K562 (cell line): ENCODE data around the gene NBEAL2. TPM values are rescaled to one million over a fixed set of nuclear protein-coding genes. Genes with fewer than 3 reads are reported as not detected.

ENCODE experiments used
- ATAC-seq: fragments of 200-7000 bp; cut with Tn5 transposase; 3 replicates; pipeline ENCODE4 v1.9.1; 2020; ENCODE audit warnings: moderate library complexity
- BruUV-seq: library from RNA; stranded (reverse); fragments of 400-500 nt; replicated peaks from 2 replicates; lab custom pipeline; 2021; lab: Mats Ljungman, UMichigan
- CTCF ChIA-PET: fragments of 300-600 bp; formaldehyde crosslinking; extraction: SDS; loops from one replicate; lab custom pipeline; 2021; ENCODE audit warnings: low intra/inter-chr PET ratio; lab: Yijun Ruan, JAX
- POLR2A ChIA-PET: fragments of 300-600, 350-650 bp; sonication (Branson Sonifier 250); formaldehyde crosslinking; extraction: SDS; loops from one replicate; lab custom pipeline; 2021; ENCODE audit warnings: antibody characterized with exemption, inconsistent platforms; lab: Yijun Ruan, JAX
- DNase-seq, 4 experiments: peaks; one replicate each; pipeline versions ENCODE4 v3.0.0 to v3.0.0-alpha.2; 2011 to 2018; ENCODE audit warnings: low spot score in 3 of 4, mixed read lengths in 3 of 4; ENCODE audit errors: extremely low read depth in 1 of 4
- FAIRE-seq: peaks from 2 replicates; lab custom pipeline; 2011; peaks lifted over from hg19 to GRCh38; lab: Jason Lieb, UNC
- H2AFZ ChIP-seq: 2 replicates; pipeline ENCODE4 v1.6.0; 2011; ENCODE audit warnings: low read depth, low read length, control low read depth, inconsistent platforms
- H3K27ac ChIP-seq: fragments of 200-600 bp; 3 replicates; pipeline ENCODE4 v1.8.0; 2011; ENCODE audit warnings: low read depth, mild to moderate bottlenecking, control low read depth, inconsistent platforms, low read length, moderate library complexity, mixed read lengths; ENCODE audit errors: extremely low read depth
- H3K27me3 ChIP-seq, 2 experiments: fragments of 300-600 bp in 1 of 2; 2 replicates in 1 of 2; 3 replicates in 1 of 2; pipeline versions ENCODE4 v1.6.0 to v1.8.0; 2011; ENCODE audit warnings: inconsistent platforms in 2 of 2, low read length in 2 of 2, mild to moderate bottlenecking in 1 of 2, mixed read lengths in 1 of 2, moderate library complexity in 1 of 2; ENCODE audit not compliant: control insufficient read depth in 2 of 2, insufficient read depth in 2 of 2
- H3K36me3 ChIP-seq: fragments of 300-600 bp; 3 replicates; pipeline ENCODE4 v1.8.0; 2011; ENCODE audit warnings: mild to moderate bottlenecking, low read length, inconsistent platforms; ENCODE audit not compliant: control insufficient read depth, insufficient read depth
- H3K4me1 ChIP-seq, 2 experiments: fragments of 200-600 bp in 1 of 2; replicated peaks in 1 of 2; 2 replicates in 1 of 2; 3 replicates in 1 of 2; pipeline versions ENCODE4 v1.5.1 to v1.8.0; 2011; ENCODE audit warnings: inconsistent platforms in 2 of 2, low read length in 2 of 2, mild to moderate bottlenecking in 1 of 2, mixed read lengths in 1 of 2, moderate library complexity in 1 of 2; ENCODE audit not compliant: control insufficient read depth in 2 of 2, insufficient read depth in 2 of 2
- H3K4me2 ChIP-seq: 2 replicates; pipeline ENCODE4 v1.6.1; 2011; ENCODE audit warnings: low read length, control low read depth, inconsistent platforms, mixed read lengths; ENCODE audit not compliant: insufficient read depth
- H3K4me3 ChIP-seq: fragments of 200-600 bp; sonication (generic), shearing (Covaris generic); 2 replicates; pipeline ENCODE4 v1.5.1; 2016; ENCODE audit warnings: control low read depth, inconsistent platforms
- H3K79me2 ChIP-seq: fragments of 200-600 bp; 3 replicates; pipeline ENCODE4 v1.8.0; 2011; ENCODE audit warnings: low read length, inconsistent platforms; ENCODE audit not compliant: control insufficient read depth, insufficient read depth
- H3K9ac ChIP-seq, 2 experiments: 2 replicates each; pipeline versions ENCODE4 v1.6.0 to v1.6.1; 2011; ENCODE audit warnings: low read depth in 2 of 2, low read length in 2 of 2, control low read depth in 1 of 2, inconsistent platforms in 1 of 2, mild to moderate bottlenecking in 1 of 2, mixed read lengths in 1 of 2; ENCODE audit not compliant: insufficient read depth in 1 of 2
- H3K9me1 ChIP-seq: one replicate; pipeline ENCODE4 v1.6.0; 2011; ENCODE audit warnings: inconsistent platforms, mild to moderate bottlenecking, low read length, moderate library complexity; ENCODE audit not compliant: control insufficient read depth, insufficient read depth
- H3K9me3 ChIP-seq: replicated peaks from 2 replicates; pipeline ENCODE4 v1.5.1; 2011; ENCODE audit warnings: low read depth, low read length, inconsistent platforms; ENCODE audit not compliant: control insufficient read depth, insufficient read depth
- H4K20me1 ChIP-seq: replicated peaks from 2 replicates; pipeline ENCODE4 v1.6.1; 2011; ENCODE audit warnings: low read length, inconsistent platforms, mixed read lengths; ENCODE audit not compliant: control insufficient read depth, insufficient read depth
- FUS ChIP-seq: fragments of 200-400 bp; formaldehyde crosslinking; optimal IDR thresholded peaks from 2 replicates; pipeline ENCODE3; 2017; ENCODE audit warnings: low read depth, low read length
- HDAC1 ChIP-seq, 2 experiments: fragments of 450-650 bp; IDR thresholded peaks; 2 replicates each; pipeline ENCODE4 v1.6.1; 2016 to 2017; ENCODE audit warnings: inconsistent platforms in 1 of 2, mild to moderate bottlenecking in 1 of 2, moderate library complexity in 1 of 2
- IRF2 ChIP-seq: sonication (generic); formaldehyde crosslinking; IDR thresholded peaks from 2 replicates; pipeline ENCODE4 v1.8.1; 2022; ENCODE audit warnings: mild to moderate bottlenecking, missing genetic modification reagents
- KDM2B ChIP-seq: fragments of 250-450 bp; sonication (Bioruptor Pico); IDR thresholded peaks from 2 replicates; pipeline ENCODE4 v1.8.0; 2021; ENCODE audit warnings: mild to moderate bottlenecking, moderate library complexity
- MAFK ChIP-seq: IDR thresholded peaks from 2 replicates; pipeline ENCODE4 v1.6.1; 2011; ENCODE audit warnings: low read length, improper control_type of control experiment
- NFE2L1 ChIP-seq: fragments of 450-650 bp; IDR thresholded peaks from 2 replicates; pipeline ENCODE4 v1.6.1; 2016; ENCODE audit warnings: missing genetic modification characterization, low read depth, mild to moderate bottlenecking, missing compliant biosample characterization, moderate library complexity, borderline replicate concordance
- RAD21 ChIP-seq, 2 experiments: fragments of 250-450 bp in 1 of 2; fragments of 450-650 bp in 1 of 2; sonication (Bioruptor Pico) in 1 of 2; formaldehyde crosslinking in 1 of 2; IDR thresholded peaks in 1 of 2; conservative IDR thresholded peaks in 1 of 2; 2 replicates each; pipeline versions ENCODE4 v1.4.0 to v1.8.0; 2020 to 2022; ENCODE audit warnings: mild to moderate bottlenecking in 2 of 2, moderate library complexity in 1 of 2
- STAG1 ChIP-seq: sonication (generic); formaldehyde crosslinking; IDR thresholded peaks from 2 replicates; pipeline ENCODE4 v1.5.0; 2020; ENCODE audit warnings: missing genetic modification reagents, borderline replicate concordance
- ZC3H11A ChIP-seq: IDR thresholded peaks from 2 replicates; pipeline ENCODE4 v1.6.1; 2012; ENCODE audit warnings: low read depth, low read length, improper control_type of control experiment
- ZFP30 ChIP-seq: fragments of 250-450 bp; sonication (Bioruptor Pico); IDR thresholded peaks from 2 replicates; pipeline ENCODE4 v1.8.0; 2022; ENCODE audit warnings: moderate library complexity, mild to moderate bottlenecking, inconsistent platforms, borderline replicate concordance
- ZNF589 ChIP-seq: fragments of 200-800 bp; sonication (Bioruptor generic); IDR thresholded peaks from 2 replicates; pipeline ENCODE4 v1.6.1; 2016; ENCODE audit warnings: low read depth, missing genetic modification characterization, missing compliant biosample characterization
- ZNF77 ChIP-seq: fragments of 250-450 bp; sonication (Bioruptor Pico); IDR thresholded peaks from 2 replicates; pipeline ENCODE4 v1.5.0; 2020
- WGBS: fragments of 100-300 bp; shearing (Covaris generic); methylation state at CpG from one replicate; pipeline ENCODE4 v1.1.6; 2016; ENCODE audit warnings: low coverage, mixed read lengths; ENCODE audit not compliant: insufficient coverage; ENCODE audit errors: missing lambda C conversion rate; 5-methylcytosine and 5-hydroxymethylcytosine counted together
- in situ Hi-C: fragments of 300-500 bp; cut with MboI; formaldehyde crosslinking; loops from 4 replicates; pipeline ENCODE4 v1.15.0; 2018; ENCODE audit warnings: inconsistent platforms, mixed read lengths
- intact Hi-C: fragments of 100-400 bp; cut with micrococcal nuclease; formaldehyde crosslinking; loops from 2 replicates; pipeline ENCODE4 v1.14.2; 2022
- polyA plus RNA-seq, 8 experiments: library from polyadenylated mRNA; depleted of rRNA in 4 of 8; stranded (reverse) in 5 of 8; unstranded in 3 of 8; fragments of >200 nt; fragmentation: Nextera tagmentation in 2 of 8; fragmentation: Illumina TruSeq in 1 of 8; extraction: Ambion mirVana in 2 of 8; extraction: Trizol in 1 of 8; gene quantifications; 2 replicates each; pipeline versions ENCODE4 v1.2.1 to v1.2.3, GENCODE V29; 2011 to 2014; ENCODE audit warnings: inconsistent platforms in 1 of 8, missing spikeins in 1 of 8
- total RNA-seq, 7 experiments: library from RNA; depleted of rRNA in 6 of 7; stranded (reverse); fragments of >200 nt in 6 of 7; fragmentation: Illumina TruSeq in 2 of 7; extraction: Trizol in 2 of 7; gene quantifications; 2 replicates each; pipeline versions ENCODE4 v1.2.1 to v1.2.3, GENCODE V29; 2011 to 2021; ENCODE audit warnings: low replicate concordance in 1 of 7
- TF ChIP-seq, protein P1 (sequence below): fragments of 450-650 bp; IDR thresholded peaks from 2 replicates; pipeline ENCODE4 v1.6.1; 2016; ENCODE audit warnings: mild to moderate bottlenecking, moderate library complexity

Gene NBEAL2
- total and polyA plus RNA-seq, 9 of the 15 experiments (the other 6 are each of a cell fraction or from before 2014, with no cell fraction given), result 0.06 to 114 (median 29.6) TPM

DNA sequence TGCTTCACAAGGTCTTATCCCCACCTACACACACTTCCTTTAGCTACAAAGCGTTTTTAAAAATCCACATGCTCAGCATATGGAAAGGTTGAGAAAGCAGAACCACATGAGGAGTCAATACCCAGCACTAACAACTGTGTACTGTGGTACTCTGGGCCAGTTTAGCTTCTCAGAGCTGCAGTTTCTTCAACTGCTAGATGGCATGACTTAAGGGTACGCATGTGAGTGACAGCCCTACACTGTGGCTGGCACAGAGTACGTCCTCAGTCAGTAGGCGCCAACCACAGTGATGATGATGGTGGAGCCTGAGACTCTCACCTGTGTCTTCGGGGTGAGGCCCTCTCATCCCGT lies 20.3 kb upstream of the NBEAL2 start:
- in situ Hi-C loops, result no loop called here
- CTCF ChIA-PET, result no interaction called here
- no TSS peak for BruUV-seq
- ATAC-seq, result no peak
- no peak overlapping the region for H3K4me3 ChIP-seq
- POLR2A ChIA-PET, result interaction anchor here (0.6 to 5.7 kb wide), 10 partner anchors 10 to 74 kb away, joined by 3 to 55 read pairs (median 4); partner anchors contain the start of gene CCDC12
- H2AFZ ChIP-seq, result no peak overlapping the region
- H3K9me1 ChIP-seq, result peaks cover 21% of the 10 kb centered on the region
- H3K27ac ChIP-seq, result 0 out of 3 replicates have a peak overlapping the region, but pooled peaks have one; percentile 6
- peak overlapping the region in 1 of 2 experiments; percentile 32; a peak in 1 of 4 replicates for H3K9ac ChIP-seq
- DNase-seq, result no peak
- no peaks in the 10 kb centered on the region for H3K9me3 ChIP-seq
- H3K4me2 ChIP-seq, result no peak overlapping the region
- H3K4me1 ChIP-seq, result peaks cover 30 to 46% of the 10 kb centered on the region in 2 experiments
- 85% methylated on average over 6 of the region's 6 CpGs for WGBS
- no peaks in the 10 kb centered on the region for H3K27me3 ChIP-seq
- intact Hi-C loops, result no loop called here
- peaks cover 75% of the 10 kb centered on the region for H4K20me1 ChIP-seq
- peaks cover 90% of the 10 kb centered on the region for H3K79me2 ChIP-seq
- peaks cover 59% of the 10 kb centered on the region for H3K36me3 ChIP-seq
- FAIRE-seq, result no peak
- no peak for TF ChIP-seq KDM2B (CRISPR knock-in tag)
- no peak for TF ChIP-seq ZNF589 (CRISPR knock-in tag)
- TF ChIP-seq FUS, result no peak
- no peak for TF ChIP-seq NFE2L1 (tag)
- TF ChIP-seq HDAC1 (IDR thresholded peaks at IDR 0.05), result no peak
- no peak for TF ChIP-seq ZNF77 (CRISPR knock-in tag)
- no peak for TF ChIP-seq IRF2 (CRISPR knock-in tag)
- TF ChIP-seq, protein P1, sequence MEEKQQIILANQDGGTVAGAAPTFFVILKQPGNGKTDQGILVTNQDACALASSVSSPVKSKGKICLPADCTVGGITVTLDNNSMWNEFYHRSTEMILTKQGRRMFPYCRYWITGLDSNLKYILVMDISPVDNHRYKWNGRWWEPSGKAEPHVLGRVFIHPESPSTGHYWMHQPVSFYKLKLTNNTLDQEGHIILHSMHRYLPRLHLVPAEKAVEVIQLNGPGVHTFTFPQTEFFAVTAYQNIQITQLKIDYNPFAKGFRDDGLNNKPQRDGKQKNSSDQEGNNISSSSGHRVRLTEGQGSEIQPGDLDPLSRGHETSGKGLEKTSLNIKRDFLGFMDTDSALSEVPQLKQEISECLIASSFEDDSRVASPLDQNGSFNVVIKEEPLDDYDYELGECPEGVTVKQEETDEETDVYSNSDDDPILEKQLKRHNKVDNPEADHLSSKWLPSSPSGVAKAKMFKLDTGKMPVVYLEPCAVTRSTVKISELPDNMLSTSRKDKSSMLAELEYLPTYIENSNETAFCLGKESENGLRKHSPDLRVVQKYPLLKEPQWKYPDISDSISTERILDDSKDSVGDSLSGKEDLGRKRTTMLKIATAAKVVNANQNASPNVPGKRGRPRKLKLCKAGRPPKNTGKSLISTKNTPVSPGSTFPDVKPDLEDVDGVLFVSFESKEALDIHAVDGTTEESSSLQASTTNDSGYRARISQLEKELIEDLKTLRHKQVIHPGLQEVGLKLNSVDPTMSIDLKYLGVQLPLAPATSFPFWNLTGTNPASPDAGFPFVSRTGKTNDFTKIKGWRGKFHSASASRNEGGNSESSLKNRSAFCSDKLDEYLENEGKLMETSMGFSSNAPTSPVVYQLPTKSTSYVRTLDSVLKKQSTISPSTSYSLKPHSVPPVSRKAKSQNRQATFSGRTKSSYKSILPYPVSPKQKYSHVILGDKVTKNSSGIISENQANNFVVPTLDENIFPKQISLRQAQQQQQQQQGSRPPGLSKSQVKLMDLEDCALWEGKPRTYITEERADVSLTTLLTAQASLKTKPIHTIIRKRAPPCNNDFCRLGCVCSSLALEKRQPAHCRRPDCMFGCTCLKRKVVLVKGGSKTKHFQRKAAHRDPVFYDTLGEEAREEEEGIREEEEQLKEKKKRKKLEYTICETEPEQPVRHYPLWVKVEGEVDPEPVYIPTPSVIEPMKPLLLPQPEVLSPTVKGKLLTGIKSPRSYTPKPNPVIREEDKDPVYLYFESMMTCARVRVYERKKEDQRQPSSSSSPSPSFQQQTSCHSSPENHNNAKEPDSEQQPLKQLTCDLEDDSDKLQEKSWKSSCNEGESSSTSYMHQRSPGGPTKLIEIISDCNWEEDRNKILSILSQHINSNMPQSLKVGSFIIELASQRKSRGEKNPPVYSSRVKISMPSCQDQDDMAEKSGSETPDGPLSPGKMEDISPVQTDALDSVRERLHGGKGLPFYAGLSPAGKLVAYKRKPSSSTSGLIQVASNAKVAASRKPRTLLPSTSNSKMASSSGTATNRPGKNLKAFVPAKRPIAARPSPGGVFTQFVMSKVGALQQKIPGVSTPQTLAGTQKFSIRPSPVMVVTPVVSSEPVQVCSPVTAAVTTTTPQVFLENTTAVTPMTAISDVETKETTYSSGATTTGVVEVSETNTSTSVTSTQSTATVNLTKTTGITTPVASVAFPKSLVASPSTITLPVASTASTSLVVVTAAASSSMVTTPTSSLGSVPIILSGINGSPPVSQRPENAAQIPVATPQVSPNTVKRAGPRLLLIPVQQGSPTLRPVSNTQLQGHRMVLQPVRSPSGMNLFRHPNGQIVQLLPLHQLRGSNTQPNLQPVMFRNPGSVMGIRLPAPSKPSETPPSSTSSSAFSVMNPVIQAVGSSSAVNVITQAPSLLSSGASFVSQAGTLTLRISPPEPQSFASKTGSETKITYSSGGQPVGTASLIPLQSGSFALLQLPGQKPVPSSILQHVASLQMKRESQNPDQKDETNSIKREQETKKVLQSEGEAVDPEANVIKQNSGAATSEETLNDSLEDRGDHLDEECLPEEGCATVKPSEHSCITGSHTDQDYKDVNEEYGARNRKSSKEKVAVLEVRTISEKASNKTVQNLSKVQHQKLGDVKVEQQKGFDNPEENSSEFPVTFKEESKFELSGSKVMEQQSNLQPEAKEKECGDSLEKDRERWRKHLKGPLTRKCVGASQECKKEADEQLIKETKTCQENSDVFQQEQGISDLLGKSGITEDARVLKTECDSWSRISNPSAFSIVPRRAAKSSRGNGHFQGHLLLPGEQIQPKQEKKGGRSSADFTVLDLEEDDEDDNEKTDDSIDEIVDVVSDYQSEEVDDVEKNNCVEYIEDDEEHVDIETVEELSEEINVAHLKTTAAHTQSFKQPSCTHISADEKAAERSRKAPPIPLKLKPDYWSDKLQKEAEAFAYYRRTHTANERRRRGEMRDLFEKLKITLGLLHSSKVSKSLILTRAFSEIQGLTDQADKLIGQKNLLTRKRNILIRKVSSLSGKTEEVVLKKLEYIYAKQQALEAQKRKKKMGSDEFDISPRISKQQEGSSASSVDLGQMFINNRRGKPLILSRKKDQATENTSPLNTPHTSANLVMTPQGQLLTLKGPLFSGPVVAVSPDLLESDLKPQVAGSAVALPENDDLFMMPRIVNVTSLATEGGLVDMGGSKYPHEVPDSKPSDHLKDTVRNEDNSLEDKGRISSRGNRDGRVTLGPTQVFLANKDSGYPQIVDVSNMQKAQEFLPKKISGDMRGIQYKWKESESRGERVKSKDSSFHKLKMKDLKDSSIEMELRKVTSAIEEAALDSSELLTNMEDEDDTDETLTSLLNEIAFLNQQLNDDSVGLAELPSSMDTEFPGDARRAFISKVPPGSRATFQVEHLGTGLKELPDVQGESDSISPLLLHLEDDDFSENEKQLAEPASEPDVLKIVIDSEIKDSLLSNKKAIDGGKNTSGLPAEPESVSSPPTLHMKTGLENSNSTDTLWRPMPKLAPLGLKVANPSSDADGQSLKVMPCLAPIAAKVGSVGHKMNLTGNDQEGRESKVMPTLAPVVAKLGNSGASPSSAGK, result no peak
- TF ChIP-seq STAG1, result no peak
- TF ChIP-seq MAFK, result no peak
- no peak for TF ChIP-seq RAD21 (CRISPR knock-in tag; conservative IDR thresholded peaks at IDR 0.05 in 1 of 2, IDR thresholded peaks at IDR 0.05 in 1 of 2)
- TF ChIP-seq ZC3H11A, result no peak
- no peak for TF ChIP-seq ZFP30 (CRISPR knock-in tag)
